NCI-H2227 (cell line): Measurements from ENCODE around the gene ACOXL.

Experiments
- DNase-seq: peaks from one replicate; lab custom pipeline; 2025; ENCODE audit not compliant: unreplicated experiment; lab: John Stamatoyannopoulos, UW

The ACOXL gene

DNA sequence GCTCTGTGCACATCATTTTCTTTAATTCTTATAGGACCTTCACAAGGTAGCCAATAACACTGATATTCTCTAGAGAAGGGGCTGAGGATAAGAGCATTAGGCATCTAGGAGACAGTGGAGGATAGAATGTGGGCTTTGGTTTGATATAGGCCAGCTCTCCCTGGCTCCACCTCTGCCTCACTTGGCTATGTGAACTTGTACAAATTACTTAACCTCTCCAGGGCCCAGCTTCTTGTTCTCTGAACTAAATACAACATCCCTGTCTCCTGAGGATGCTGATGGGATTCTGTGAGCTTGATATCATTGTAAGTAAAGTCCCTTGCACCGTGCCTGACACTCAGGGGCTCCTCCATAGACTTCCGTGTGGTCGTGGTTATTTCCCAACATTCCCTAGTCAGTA, 87.3 kb downstream of the ACOXL start:
- DNase-seq, result no peak

DNA sequence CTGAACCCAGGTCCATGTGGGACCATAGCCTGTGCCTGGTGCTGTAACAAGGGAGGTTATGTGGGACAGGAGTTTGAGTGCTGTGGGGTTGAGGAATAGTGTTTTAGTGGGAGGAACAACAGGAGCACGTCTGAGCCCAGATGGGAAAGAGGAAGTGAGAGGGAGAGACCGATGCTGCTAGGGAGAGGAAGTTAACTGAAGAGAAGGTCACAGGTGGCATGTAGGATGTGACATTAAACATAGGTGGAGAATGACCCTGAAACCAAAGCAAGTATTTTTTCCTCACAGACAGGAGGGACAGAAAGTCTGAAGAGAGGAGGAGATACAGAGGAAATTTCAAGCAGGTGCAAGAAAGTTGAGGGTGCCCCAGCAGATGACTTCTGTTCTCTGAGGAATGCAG, 87.8 kb downstream of the ACOXL start:
- DNase-seq, result no peak

DNA sequence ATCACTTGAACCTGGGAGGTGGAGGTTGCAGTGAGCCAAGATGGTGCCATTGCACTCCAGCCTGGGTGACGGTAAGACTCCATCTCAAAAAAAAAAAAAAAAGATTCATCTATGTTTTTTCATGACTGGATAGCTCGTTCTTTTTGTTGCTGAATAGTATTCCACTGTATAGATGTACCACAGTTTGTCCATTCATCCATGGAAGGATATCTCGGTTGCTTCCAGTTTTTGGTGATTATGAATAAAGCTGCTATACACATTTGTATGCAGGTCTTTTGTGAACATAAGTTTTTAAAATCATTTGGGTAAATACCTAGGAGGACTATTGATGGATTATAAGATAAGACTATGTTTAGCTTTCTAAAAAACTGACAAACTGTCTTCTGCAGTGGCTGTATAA, 90.8 kb downstream of the ACOXL start:
- DNase-seq, result no peak

DNA sequence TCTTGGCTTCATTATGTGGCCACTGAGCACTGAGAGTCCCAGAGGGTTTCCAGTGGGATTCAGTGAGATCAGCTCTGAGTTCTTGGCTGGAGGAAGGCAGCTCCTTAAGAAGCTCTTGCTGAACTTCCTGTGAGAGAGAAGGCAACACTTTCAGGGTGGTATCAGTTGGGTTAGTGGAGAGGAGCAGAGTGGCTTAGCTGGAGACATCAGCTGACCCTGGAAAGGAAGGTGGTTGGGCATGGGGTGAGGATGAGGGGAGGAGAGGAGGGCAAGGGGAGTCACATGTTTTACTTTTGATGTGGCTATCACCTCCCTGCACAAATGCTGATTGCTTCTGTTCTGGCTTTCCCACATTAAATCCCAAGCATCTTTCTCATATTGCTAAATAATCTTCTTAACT, 95.1 kb downstream of the ACOXL start:
- DNase-seq, result no peak

DNA sequence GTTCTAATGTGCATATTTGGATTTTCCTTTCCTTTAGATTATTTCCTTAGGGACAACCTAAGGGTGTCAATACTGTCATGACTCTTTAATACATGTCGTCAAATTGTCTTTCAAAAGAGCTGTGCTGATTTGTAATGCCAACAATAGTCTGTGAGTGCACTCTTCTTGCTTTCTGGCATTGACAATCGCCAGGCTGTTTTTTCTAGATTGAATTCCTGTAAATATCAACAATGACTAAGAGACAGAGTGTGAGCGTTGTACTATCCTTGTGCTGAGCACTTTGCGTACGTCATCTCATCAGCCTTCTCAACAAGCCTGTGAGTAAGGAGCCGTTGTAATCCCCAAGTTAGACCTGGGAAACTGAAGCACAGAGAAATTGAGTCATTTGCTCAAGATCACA, 96.0 kb downstream of the ACOXL start:
- DNase-seq, result no peak

DNA sequence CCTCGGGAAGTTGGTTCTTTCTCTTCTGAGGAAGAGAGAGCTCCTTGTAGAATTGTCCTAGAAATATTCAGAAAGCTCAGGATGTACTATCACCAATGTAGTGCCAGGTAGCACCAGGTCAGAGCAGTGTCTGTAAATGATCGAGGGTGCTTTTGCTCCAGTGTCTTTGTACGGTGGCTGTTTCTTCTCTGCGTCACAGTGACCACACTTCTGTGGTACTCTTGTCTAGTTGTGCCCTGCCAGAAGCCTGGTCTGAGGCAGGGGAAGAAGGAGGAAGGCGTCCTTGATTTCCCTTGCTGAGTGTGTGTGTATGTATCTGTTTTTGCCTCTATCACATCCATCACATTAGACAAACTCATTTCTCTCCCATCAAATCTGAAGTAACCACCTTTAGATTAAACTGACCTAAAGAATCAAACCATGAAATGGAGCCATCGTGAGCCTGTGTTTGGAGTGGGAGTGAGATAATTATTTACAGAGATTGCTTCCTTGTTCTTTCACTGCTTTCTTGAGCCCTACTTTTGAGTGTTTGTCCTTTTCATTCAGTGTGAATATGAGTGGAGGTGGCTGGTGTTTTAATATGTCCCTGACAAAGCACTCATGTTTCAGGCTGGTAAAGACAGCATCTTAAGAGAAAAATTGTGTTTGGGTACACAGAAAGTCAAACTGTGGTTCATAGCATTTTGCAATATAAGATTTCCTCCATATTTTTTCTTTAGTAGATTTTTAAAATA, 97.2 kb downstream of the ACOXL start:
- DNase-seq, result no peak

DNA sequence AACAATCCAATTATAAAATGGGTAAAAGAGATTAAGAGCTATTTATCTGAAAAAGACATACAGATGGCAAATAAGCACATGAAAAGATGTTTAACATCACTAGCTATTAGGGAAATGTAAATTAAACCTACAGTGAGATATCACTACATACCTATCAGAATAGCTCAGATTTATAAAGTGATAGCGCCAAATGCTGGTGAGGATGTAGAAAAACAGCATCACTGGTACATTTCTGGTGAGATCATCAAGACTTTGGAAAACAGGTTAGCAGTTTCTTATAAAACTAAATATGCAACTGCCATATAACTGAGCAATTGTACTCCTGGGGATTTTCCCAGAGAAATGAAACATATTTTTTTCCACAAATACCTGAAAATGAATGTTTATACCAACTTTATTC, 100.4 kb downstream of the ACOXL start:
- DNase-seq, result no peak

DNA sequence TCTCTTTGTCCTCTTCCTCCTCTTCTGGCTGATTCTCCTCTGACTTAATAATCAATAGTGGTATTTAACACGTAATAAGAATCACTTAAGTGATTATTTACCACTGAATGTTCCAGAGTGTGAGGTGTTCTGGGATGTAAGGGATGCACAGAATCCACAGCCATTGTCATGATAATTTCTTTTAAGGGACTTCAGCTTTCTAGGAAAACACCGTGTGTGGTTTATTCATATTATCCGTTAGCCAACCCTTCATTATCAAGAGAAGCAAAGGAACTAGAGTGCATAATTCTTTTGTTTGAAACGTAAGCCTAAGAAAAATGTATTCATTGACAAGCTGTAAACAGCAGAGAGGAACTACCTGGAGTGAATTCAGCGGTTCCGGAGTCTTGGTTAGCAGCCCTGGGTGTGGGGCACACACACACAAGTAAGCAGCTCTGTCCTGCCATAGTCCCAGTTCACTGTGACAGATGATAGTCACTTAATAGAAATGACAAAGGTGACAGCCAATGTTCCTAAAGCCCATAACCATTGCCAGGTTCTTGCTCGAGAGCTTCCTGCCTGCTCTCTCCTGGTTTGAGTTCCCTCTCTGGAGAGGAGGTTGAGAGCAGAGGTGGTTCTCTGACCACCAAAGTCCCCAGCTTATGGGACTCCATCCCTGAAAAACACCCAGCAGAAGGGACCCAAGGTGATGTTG, 101.9 kb downstream of the ACOXL start:
- DNase-seq, result no peak

DNA sequence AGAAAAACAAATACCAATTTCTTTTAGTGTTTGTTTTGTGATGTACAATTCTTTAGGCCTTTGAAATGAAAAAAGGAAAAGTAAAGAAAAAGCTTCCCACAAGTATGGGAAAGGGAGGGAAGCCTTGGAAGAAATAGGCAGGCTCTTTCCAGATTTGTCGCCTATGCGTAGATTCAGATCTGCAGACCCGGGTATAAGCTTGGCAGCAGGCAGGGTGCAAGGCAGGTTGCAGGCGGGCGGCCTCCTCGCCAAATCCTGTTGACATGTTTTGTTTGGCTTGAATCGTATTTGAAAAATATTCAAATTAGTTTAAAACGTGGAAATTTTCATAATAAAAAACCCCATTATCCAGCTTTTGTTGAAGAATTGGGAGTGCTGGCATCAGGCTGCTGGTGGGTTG, 104.3 kb downstream of the ACOXL start:
- DNase-seq, result no peak

DNA sequence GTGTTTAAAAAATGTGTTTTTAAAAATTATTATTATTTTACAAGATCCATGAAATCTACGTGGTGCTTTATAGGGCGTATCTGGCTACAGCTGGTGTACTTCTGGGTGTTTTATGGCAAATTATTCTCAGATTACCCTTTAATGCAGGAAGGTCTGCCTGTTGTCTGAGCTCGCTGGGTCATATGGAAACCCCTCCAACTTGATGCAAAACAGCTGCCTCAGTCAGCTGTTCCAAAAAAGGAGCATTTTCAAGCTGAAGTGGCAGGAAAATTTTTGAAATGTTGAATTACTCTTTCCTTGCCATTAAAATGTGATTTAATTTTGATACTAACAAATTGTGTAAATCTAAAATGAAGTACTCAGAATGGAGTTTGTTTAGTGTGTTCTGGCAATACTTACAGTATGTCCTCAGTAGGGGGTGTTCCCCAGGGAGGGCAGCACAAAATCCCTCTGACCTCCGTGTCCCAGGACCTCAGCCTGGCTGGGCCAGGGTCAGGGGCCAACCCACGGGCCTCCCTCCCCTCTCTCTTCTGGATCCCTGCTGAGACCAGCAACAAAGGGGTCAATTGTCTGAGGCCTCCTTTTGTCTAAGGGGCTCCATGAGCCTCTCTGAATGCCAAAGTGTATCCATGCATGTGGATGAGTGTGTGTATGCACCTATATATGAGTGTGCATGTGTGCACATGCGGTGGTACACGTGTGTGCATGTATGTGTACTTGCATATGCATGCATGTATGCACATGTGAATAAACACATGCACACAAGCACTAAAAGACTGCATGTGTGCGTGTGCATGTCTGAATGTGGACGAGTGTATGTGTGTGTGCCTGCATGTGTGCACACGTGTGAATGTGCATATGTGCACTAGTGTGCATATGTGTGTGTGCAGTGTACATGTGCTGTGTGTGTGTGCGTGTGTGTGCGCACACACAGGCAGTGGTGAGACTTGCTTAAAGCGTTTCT, 105.4 kb downstream of the ACOXL start:
- DNase-seq, result no peak

DNA sequence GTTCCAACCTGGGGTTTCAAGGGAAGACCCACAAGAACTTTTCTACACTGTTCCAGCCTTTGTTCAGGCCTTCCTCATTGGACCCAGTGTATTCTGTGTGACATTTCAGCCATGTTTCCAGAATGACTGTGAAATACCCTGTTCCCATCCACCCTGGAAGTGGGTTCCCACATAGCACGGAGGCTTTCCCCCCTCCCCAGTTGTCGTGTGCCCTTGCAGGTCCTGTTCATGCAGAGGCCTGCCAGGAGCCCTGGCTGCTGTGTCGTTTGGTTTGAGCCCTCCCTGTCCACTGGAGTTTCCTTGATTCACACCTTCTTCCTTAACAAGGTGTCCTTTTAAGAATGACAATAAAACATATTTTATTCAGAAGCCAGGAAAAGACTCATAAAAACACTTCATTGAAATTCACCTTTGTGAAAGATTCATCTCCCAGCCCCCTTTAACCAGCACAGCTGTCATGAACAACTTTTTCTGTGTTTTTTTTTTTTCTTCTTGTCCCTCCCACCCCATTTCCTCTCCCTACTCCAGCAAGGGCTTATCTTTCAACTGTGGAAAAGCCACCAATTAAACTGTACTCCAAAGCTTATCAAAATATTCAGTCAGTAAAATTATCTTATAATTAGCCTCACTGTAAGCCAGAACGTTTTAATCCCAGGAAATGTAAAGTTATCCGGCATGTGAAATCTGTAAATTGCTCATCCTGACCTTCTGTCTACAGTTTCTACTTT, 106.4 kb downstream of the ACOXL start:
- DNase-seq, result no peak

DNA sequence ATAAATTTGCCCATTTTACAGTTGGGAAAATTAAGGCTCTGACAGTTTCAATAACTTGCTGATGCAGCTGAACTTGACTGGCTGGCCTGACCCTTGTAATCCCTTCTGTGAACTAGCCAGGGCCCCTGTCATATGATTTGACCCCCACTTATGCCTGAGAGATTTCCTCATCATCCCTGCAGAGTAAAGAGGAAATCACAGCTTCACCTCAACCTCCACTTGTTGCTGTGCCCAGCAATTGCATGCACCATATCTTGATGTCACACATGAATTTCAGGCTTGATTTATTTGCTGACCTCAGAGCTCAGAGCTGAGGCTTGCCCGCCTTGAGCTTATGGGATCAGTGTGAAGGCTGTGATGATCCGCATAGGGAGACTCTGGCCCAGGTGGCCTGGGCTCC, 108.1 kb downstream of the ACOXL start:
- DNase-seq, result no peak

DNA sequence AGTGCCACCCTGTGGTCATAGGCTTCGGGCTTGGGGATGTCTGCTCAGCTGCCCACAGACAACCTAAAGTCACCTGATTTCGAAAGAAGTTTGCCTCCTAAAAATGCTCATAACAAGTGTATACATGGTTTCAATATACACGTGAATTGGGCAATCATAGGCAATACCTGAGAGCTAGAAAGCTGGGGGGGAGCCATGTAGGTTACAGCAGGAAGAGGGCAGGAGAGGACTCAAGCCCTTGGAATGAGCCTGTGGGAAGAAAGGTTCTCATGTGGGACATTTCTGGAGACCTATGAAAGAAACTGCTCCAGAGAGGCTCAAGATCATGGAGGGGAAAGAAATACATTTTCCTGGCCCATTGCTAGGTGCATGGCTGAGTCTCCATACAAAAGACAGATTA, 109.7 kb downstream of the ACOXL start:
- DNase-seq, result no peak

DNA sequence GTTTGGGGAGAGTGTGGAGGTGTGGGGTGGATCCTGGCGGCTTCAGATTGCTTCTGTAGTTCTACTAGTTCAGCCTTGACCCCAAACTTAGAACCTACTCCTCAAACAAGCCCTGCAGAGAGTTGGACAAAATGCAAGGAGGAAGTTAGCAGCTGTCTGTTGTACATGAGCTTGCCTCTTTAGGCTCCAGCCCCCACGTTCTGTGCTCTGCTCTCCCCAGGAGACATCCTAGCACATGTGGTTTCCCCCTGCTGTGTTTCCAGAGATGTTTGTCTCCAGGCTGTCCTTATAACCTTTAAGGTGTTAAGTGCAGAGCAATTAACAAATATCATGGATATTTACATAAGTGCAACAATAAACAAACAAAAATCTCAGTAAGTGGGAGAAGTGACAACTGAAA, 111.1 kb downstream of the ACOXL start:
- DNase-seq, result no peak

DNA sequence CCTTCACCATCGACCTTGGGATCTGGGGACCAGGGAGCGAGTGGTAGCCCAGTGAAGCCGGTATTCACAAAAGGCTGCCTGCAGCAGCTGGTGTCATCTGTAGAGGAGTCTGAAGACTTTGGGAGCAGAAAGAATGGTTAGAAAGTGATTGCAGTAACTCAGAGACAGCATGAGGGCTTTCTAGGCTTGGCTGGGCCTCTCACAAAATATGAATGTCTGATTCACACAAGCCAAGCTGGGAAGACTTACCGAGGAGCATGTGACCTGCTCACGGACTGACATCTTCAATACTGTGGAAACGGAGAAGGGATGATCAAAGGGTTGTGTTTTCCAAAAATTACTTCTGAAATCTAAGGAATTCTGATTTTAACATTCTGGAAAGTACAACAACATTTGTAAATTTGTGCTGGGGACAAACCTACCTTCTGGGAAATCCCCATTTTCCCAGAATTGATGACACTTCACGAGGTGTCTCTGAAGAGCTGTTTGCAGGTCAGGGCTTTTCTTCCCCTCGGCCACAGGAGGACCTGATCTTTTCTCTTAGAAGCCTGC, 111.7 kb downstream of the ACOXL start:
- no peak for DNase-seq

DNA sequence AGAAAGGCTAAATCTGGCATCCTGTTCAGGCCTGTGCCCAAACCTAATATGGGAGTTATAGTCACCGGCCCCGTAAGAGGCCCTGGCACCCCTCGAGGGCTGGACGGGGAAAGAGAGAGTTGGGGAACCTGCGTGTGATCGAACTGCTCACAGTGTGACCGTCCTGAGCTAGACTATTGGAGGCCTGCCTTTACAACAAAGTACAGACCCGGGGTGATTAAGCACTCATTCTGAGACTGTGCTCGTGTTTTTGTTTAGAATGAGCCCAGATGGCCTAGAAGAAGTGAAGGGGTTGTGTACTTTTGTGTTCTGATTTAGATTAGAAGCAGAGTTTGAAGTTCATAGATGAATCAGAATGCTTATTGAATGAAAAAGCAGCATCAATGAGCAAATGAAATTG, 115.3 kb downstream of the ACOXL start:
- DNase-seq, result no peak

DNA sequence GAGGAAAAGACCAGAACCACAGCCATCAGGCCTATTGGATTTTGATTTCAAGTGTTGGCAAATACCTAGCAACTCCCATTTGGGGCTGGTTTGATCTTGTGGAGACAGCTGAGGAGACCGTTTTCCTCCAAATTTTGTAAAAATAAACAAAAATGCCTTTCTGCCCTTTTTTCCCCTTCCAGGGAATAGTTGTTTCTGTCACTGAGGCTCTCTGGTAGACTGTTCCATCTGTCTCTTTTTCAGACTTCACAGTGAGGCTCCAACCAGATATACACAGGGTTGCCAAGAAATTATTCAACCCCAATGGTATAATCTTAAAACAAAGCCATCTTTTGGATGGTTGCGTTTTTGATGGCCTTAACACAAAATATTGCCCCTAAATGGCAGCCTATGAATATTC, 115.7 kb downstream of the ACOXL start:
- no peak for DNase-seq

DNA sequence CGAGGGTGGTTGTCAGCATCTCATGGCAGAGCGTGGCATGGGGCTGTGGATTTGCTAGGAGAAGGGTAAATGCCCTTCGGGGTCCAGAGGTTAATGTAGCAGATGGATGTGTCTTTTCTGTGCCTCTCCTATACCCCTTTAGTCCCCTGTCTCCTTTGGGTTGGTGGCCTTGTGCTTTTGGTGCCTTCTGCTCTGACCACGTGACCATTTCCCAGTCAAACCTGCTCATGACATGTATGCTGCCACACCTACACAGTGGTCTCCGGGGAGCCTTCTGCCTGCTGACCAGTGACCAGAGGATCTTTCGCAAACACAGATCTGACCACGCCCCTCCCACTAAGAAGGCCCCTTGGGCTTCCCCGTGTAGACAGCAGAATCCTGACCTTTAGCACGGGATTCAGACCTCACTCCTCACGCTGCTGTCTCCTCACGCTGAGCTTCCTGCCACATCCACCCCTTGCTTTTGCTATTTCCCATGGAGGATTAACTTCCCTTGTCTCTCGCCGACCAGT, 116.2 kb downstream of the ACOXL start:
- DNase-seq, result no peak

DNA sequence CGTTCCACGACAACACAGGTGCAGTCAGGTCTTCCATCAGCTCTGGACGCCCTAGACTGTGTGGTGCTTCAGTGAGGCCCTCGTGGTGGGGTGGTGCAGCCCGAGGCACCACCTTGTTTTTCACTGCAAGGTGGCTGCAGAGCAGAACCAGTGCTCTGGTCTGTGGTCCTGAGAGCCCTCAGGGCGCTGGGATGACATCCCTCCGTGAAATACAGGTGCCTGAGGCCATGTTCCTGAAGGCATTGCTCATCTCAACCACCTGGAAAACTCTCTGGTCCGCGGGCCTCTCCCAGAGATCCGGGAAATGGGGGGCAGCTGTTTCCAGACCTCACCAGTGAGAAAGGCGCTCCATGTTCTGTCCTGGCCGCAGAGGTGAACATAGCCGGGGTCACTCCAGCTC, 119.2 kb downstream of the ACOXL start:
- DNase-seq, result no peak

DNA sequence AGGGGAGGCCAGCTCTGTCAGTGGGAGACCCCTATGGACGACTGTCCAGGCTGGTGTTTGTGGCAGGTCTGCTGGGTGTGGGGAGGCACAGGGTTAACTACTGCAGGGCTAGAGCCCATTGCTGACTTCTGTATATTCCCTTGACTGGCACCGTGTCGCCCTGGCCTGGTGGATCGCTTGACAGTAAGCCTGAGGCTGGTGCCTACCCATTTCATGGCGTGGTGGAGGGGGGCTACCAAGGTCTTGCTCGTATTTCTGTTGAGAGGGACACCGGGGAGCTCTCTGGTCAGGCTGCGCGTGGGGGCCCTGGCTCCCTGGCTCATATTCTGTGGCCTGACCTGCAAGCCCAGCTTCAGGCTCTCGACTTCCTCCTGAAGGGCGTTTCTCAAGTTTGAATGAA, 119.7 kb downstream of the ACOXL start:
- DNase-seq, result no peak
